Brain pericyte (primary cell): ENCODE results near the gene CYP21A2.

ENCODE experiments used
- DNase-seq: peaks from one replicate; pipeline ENCODE4 v3.0.0-alpha.2; 2012; ENCODE audit warnings: low read depth, low spot score

Gene CYP21A2

DNA sequence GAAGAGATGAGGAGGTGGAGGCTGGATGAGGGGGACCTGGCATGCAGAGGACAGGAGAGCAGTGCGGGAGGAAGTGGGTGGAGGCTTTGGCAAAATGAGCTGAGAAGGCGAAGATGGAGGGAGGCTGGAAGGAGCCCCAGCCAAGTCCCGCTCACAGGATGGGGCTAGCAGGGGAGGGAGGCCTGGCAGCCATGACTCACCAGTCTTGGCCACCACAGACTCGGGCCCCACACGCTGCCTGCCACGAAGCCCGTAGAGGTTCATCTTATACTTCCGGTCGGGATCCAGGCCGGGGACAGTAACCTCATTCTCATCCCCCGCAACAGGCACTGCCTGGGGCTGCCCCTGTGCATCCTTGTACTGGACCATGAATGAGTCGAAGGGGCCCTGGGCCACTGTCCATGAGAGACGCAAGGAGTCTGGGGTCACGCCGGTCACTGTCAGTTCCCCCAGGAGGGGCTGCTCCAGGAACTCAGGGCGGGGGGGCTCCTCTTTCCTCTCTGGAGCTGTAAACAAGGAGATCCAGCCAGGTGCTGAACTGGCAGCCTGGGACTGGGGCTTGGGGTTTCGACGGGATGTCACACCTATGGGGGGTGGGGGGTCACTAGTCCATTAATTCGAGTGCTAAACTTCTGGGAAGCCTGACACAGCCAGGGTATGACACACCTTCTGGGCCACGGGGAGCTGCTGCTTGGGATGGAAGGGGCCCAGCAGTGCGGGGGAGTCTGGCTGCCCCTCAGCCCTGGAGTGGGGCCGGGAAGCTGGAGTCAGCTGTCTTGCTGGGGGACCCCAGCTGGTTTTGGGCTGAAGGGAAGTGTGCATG, 43.2 kb downstream of the CYP21A2 start:
- no peak for DNase-seq

DNA sequence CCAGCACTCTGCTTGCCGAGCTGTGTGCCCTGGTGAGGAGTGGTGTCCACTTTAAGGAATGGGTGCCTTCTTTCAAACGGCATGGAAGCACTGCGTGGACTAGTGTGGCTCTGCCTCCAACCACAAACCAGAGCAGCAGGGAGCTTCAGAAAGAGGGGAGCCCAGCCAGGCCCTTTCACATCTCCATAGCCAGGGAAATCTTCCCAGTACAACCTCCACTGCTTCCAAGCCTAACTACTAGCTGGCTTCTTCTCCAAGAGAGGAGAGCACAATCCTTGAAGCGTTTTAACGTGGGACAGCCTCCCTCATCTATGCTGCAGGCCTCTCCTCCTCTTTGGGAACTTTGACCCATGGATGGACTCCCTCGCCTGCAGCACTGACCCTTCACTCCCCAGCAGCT, 44.3 kb downstream of the CYP21A2 start:
- DNase-seq = no peak

DNA sequence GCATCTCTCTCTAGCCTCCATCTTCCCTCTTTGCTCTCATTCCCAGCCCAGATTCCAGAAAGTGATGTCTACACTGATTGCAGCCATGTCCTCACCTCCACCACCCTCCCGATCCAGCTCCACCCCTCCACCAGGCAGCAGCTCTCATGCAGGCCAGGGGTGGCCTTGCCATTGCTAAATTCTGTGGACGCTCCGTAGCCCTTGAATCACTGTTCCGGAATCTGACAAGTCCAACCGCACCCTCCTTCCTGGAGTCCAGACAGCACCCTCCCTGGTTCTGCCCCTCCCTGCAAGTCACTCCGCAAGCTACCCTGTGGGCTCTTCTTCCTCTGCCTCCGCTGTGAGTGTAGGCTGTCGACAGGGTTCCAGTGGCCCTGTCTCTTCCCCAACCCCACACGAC, 44.7 kb downstream of the CYP21A2 start:
- DNase-seq = no peak

DNA sequence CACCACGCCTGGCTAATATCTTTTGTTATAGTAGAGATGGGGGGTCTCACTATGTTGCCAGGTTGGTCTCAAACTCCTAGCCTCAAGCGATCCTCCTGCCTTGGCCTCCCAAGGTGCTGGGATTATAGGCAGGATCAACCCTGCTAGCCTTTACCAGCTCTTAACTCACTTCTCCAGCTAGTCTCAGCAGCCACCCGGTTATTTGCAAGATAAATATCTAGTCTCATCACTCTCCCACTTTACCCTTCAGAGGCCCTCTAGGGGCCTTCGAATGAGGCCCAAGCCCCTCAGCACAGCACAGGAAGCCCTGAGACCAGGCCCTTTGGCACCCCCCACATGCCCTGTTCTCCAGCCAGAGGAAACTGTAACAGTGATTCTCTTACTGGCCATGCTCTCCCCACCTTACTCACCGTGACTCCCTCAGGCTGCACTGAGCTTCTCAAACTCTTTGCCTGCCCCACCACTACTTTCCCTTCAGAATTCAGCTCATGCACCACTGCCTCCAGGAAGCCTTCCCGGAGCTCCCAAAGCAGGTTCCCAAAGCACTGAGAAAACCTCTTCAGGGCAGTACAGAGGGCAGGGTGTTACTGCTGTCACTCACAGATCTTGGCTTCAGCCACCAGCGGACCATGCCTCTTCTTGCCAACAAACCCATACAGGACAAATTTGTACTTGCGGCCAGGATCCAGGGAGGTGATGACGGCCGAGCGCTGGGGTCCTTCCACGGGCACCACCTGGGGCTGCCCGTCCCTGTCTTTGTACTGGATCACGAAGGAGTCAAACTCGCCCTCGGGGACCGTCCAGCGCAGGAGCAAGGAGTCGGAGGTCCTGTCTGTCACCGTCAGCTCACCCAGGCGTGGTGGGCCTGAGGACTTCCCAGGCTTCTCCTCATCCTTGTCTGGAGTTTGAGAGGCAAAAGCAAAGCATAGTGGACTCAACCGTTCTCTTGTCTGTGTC, 45.9 kb downstream of the CYP21A2 start:
- DNase-seq = no peak

DNA sequence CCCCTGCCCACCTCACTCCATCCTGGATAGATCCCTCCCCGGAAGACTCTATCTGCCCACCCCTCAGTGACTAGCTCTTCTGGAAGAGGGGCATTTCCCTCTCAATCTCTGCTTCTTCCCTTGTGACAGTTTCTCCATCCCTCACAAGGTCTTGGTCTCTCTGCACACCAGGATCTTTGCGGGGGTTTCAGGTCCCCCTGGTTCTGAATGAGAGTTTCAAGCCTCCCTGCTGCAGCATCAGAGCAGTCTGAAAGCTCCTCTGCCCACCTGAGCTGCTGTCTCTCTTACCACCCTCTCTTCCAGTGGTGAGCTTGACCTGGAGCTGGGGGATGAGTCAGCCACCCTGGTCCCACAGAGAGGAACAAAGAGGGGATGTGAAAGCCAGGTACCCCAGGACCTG, 46.6 kb downstream of the CYP21A2 start:
- DNase-seq = no peak

DNA sequence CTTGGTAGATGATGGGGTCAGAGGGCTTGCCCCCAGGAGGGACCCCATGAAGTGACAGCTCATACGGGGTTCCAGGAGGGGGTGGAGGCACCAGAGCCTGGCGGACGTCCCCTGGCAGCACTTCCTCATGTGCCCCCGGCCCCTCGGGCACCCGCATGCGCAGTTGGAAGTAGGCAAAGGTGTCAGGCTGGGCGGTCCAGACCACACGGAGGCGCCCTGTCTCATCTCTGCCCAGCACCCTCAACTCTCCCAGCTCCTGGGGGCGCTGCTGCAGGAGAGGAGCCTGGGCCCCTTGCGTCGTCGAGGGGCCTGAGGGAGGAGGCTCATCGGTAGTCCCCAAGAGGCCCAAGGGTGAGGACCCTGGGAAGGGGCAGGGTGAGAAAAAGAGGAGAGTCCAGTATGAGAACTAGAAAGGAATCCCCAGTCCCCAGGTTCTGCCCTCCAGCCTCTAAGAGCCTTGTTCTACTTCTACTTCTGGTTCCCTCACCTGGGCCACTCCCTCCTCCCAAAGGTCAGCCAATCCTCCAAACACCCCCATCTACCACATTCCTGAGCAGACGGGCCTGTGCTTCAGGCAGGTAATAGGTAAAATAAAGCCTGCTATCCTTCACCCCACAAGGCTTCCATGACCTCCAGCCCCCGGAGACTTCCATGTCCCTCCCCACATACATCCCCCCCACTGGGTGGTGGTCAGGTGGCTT, 47.7 kb downstream of the CYP21A2 start:
- DNase-seq = no peak

- DNase-seq = no peak
These were observed 48.7 kb downstream of the CYP21A2 start for GRCh38 chr6:32086661-32087573.

- DNase-seq = no peak
These were observed 49.6 kb downstream of the CYP21A2 start for GRCh38 chr6:32087574-32088486.

DNA sequence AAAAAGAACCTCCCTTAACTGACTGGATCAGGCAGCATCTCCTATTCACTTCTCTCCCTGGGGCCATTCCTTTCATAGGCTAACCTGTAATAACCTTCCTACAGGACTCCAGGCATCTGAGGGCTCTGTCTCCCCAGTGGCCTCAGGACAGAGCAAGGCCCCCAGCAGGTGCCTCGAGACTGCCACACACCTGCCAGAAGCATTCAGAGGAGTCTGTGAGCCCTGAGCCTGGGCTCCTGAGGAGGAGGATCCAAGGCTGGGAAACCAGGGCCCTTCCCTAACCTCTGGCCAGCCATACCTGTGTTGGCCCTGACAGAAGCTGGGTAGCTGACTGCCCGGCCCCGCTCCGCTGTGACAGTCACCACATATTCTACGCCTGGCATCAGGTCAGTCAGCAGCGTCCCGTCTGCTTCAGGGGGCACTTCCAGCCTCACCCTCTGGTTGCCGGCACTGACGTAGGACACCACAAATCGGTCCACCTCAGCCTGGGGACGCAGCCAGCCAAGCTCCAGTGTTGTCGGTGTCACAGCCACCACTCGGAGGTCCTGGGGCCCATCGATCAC, 50.4 kb downstream of the CYP21A2 start:
- no peak for DNase-seq

GRCh38 chr6:32089082-32089828, 51.0 kb downstream of the CYP21A2 start:
- no peak for DNase-seq
